Kidney (tissue), 14 donors: Measurements from ENCODE around the gene CACNG5. TPM values are rescaled to one million over a fixed set of nuclear protein-coding genes. Genes with fewer than 3 reads are reported as not detected.
"Not testable (repeated sequence)": the region's sequence is repeated elsewhere in the genome, so short reads cannot be mapped to it uniquely, and the experiment has no call there.

Experiments
- DNase-seq, 5 donors: peaks; one replicate each; pipeline ENCODE4 v3.0.0-alpha.2; 2013 to 2020
- FAIRE-seq: peaks from 2 replicates; lab custom pipeline; 2012; peaks lifted over from hg19 to GRCh38; lab: Jason Lieb, UNC
- H3K27ac ChIP-seq, 2 donors: one replicate each; pipeline ENCODE4 v1.7.0; 2013; ENCODE audit warnings: low read depth in 2 of 2, low read length in 2 of 2, inconsistent platforms in 1 of 2
- H3K27me3 ChIP-seq: one replicate; pipeline ENCODE4 v1.7.1; 2013; ENCODE audit warnings: low read length, inconsistent platforms; ENCODE audit not compliant: control insufficient read depth, insufficient read depth
- H3K36me3 ChIP-seq, 3 donors: one replicate each; pipeline versions ENCODE4 v1.7.0 to v1.7.1; 2013; ENCODE audit warnings: low read length in 3 of 3, control low read depth in 1 of 3, inconsistent platforms in 1 of 3; ENCODE audit not compliant: insufficient read depth in 3 of 3, control insufficient read depth in 2 of 3
- H3K4me1 ChIP-seq, 3 donors: one replicate each; pipeline versions ENCODE4 v1.7.0 to v1.7.1; 2013; ENCODE audit warnings: low read length in 3 of 3, inconsistent platforms in 1 of 3, low read depth in 1 of 3; ENCODE audit not compliant: control insufficient read depth in 2 of 3, insufficient read depth in 2 of 3
- H3K4me3 ChIP-seq, 3 donors: one replicate each; pipeline versions ENCODE4 v1.7.0 to v1.8.1; 2013; ENCODE audit warnings: low read length in 3 of 3, control low read depth in 1 of 3, inconsistent platforms in 1 of 3
- H3K9ac ChIP-seq, 3 donors: one replicate each; pipeline versions ENCODE4 v1.7.0 to v1.7.1; 2013; ENCODE audit warnings: low read length in 3 of 3, control low read depth in 1 of 3, inconsistent platforms in 1 of 3
- H3K9me3 ChIP-seq, 3 donors: one replicate each; pipeline versions ENCODE4 v1.7.0 to v1.7.1; 2013; ENCODE audit warnings: low read length in 3 of 3, control low read depth in 1 of 3, inconsistent platforms in 1 of 3; ENCODE audit not compliant: control insufficient read depth in 2 of 3, insufficient read depth in 1 of 3
- intact Hi-C: fragments of 100-400 bp; cut with DNase I; formaldehyde crosslinking; loops from one replicate; pipeline ENCODE4 v1.11.1; 2022
- polyA plus RNA-seq: library from polyadenylated mRNA; stranded (reverse); fragments of 350-450 nt; fragmentation: Illumina TruSeq; extraction: RNeasy Lipid Tissue Mini Kit (QIAGEN cat#74804); gene quantifications from one replicate; pipeline ENCODE4 v1.2.3, GENCODE V29; 2014; ENCODE audit warnings: low read depth, low replicate concordance; ENCODE audit not compliant: insufficient read depth
- total RNA-seq: library from RNA; stranded (reverse); fragmentation: NEBNext Ultra II Directional; extraction: Animal tissue kit (Norgen Biotek cat#: 25700); gene quantifications from one replicate; pipeline ENCODE4 v1.2.1, GENCODE V29; 2021
- TF ChIP-seq, protein P1 (sequence below): IDR thresholded peaks from 3 replicates; pipeline ENCODE4 v1.5.1; 2012; ENCODE audit warnings: mild to moderate bottlenecking, moderate library complexity, borderline replicate concordance; ENCODE audit not compliant: insufficient read depth; ENCODE audit errors: extremely low read depth
- donor health status: control.
- donor health status: control.
- donor health status: control.
- donor health status: control.
- donor health status: control.
- donor health status: DM: yes; HTN: yes; CAD: no.
- donor health status: Normal renal cell carcinoma (clear cell type).

CACNG5 gene
- total and polyA plus RNA-seq, 2 donors from 2014 or later = not detected

DNA sequence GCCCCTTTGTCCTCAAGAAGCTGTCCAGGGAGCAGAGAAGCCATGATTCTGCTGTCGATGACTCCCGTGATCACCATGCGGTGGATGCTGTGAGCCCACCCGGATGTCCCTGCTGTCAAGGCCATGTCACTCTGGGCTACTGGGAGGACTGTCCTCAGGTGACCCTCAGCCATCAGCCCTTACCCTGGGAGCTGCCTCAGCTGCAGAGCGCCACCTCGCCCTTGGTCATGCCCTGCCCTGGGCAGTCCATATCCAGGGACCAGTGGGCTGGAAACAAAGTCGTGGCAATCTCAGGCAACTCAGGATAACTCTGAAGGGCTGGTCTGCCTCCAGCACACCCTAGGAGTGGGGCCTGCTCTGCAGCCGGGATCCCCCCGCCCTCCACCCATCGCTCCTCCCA, 63.6 kb downstream of the CACNG5 start:
- TF ChIP-seq, protein P1, sequence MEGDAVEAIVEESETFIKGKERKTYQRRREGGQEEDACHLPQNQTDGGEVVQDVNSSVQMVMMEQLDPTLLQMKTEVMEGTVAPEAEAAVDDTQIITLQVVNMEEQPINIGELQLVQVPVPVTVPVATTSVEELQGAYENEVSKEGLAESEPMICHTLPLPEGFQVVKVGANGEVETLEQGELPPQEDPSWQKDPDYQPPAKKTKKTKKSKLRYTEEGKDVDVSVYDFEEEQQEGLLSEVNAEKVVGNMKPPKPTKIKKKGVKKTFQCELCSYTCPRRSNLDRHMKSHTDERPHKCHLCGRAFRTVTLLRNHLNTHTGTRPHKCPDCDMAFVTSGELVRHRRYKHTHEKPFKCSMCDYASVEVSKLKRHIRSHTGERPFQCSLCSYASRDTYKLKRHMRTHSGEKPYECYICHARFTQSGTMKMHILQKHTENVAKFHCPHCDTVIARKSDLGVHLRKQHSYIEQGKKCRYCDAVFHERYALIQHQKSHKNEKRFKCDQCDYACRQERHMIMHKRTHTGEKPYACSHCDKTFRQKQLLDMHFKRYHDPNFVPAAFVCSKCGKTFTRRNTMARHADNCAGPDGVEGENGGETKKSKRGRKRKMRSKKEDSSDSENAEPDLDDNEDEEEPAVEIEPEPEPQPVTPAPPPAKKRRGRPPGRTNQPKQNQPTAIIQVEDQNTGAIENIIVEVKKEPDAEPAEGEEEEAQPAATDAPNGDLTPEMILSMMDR = no peak
- Histone ChIP-seq H3K9me3 (no peaks in the 10 kb centered on the region), H3K27ac (no peak overlapping the region), H3K9ac (no peak overlapping the region), H3K4me3 (no peak overlapping the region), H3K36me3 (no peaks in the 10 kb centered on the region), H3K4me1 (no peaks in the 10 kb centered on the region), H3K27me3 (no peaks in the 10 kb centered on the region)
- DNase-seq = no peak
- intact Hi-C loops = no loop called here
- no peak for FAIRE-seq

DNA sequence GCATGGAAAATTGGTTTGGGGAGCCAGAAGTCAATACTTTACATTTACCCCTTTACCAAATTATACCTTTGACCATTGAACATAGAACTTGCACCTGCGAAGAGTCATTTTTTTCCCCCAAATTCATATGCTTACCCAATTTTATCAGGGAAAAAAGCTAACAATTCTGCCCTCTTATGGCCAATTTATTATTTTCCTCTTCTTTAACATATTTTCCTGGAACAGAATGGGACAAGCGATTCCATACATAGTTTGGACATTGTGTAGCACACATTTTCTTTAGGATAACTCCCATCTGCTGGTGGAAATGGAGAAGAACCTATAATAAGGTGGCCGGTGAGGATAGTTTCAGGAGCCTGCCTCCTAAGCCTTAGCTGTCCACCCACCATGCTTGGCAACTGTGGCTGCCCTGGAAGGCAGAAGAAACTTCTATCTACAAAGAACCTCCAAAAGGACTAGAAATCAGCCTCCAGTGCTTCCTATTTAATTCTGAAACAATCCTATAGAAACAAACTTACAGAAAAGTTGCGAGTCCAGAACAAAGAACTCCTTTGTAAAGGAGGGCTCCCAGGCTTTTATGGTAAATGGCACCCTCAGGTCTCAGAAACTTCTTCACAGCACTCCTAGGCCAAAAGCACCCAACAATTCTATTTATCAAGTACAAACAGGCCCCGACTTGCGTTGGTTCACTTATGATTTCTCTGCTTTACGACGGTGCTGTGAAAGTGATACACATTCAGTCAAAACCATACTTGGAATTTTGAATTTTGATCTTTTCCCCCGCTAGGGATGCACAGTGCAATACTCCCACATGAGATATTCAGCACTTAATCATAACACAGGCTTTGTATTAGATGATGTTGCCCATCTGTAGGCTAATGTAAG, 65.5 kb downstream of the CACNG5 start:
- Histone ChIP-seq H3K4me1 (peaks cover 0 to 3% (median 0%) of the 10 kb centered on the region in 3 donors), H3K9ac (no peak overlapping the region), H3K4me3 (no peak overlapping the region), H3K27ac (no peak overlapping the region), H3K9me3 (no peaks in the 10 kb centered on the region), H3K36me3 (no peaks in the 10 kb centered on the region), H3K27me3 (no peaks in the 10 kb centered on the region)
- DNase-seq (peak in 2 of 5 donors; percentile 25 to 65), FAIRE-seq (no peak)
- intact Hi-C loops = no loop called here
- TF ChIP-seq, protein P1 = peak; percentile 19

DNA sequence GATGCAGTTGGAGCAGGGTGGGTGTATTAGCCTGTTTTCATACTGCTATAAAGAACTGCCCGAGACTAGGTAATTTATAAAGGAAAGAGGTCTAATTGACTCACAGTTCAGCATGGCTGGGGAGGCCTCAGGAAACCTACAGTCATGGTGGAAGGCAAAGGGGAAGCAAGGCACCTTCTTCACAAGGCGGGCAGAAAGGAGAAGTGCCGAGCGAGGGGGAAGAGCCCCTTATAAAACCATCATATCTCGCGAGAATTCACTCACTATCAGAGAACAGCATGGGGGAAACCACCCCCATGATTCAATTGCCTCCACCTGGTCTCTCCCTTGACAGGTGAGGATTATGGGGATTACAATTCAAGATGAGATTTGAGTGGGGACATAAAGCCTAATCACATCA, 68.4 kb downstream of the CACNG5 start:
- DNase-seq, intact Hi-C loops: not testable (repeated sequence)

DNA sequence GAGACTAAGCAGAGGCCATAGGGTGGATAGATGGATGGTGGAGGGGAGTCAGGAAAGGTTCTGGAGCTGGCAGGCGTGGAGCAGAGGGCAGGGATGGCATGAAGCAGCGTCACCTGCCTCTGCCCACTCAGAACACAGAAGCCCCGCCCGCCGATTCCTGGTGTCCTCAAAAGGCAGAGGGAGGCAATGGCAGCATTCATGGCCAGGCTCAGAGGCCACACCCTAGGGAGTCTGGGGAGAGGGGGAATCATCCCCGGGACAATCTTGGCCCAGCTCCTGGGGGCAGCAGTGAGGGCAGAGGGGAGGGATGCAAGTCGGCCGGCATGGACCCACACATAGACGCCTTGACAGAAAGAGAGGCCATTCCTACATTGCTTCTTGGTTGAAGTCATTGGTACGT, 68.9 kb downstream of the CACNG5 start:
- intact Hi-C loops = no loop called here
- H3K36me3 ChIP-seq = no peaks in the 10 kb centered on the region
- H3K4me1 ChIP-seq = peaks cover 0 to 3% (median 0%) of the 10 kb centered on the region in 3 donors
- no peaks in the 10 kb centered on the region for H3K27me3 ChIP-seq
- no peak overlapping the region for H3K9ac ChIP-seq
- H3K27ac ChIP-seq = no peak overlapping the region
- H3K4me3 ChIP-seq = no peak overlapping the region
- DNase-seq (no peak), FAIRE-seq (no peak)
- H3K9me3 ChIP-seq = no peaks in the 10 kb centered on the region
- TF ChIP-seq, protein P1 = no peak

More for the DNA sequence above, 68.4 kb downstream of the CACNG5 start:
- not testable (repeated sequence) for H3K36me3 ChIP-seq, H3K27ac ChIP-seq, H3K9ac ChIP-seq, FAIRE-seq, H3K27me3 ChIP-seq, H3K9me3 ChIP-seq, H3K4me1 ChIP-seq, H3K4me3 ChIP-seq
